ENCODE measurements around the gene FTCDNL1.

The FTCDNL1 gene

GRCh38 chr2:199743415-199744120, 107.4 kb downstream of the FTCDNL1 start:
- H3K4me3 ChIP-seq (ENCODE audit: control insufficient read depth, low read depth, low read length) = no peak overlapping the region
- no peak for DNase-seq (ENCODE audit: low read depth)
- TF ChIP-seq CTCF (conservative IDR thresholded peaks at IDR 0.05; ENCODE audit: control insufficient read depth, insufficient read depth, low read depth, low read length) = no peak

- no peak for TF ChIP-seq CTCF (conservative IDR thresholded peaks at IDR 0.05; ENCODE audit: control insufficient read depth, insufficient read depth, low read depth, low read length)
Observed at GRCh38 chr2:199742884-199743283, 108.1 kb downstream of the FTCDNL1 start.

GRCh38 chr2:199740111-199740428, 110.9 kb downstream of the FTCDNL1 start:
- DNase-seq (ENCODE audit: low read depth) = no peak
- TF ChIP-seq CTCF (conservative IDR thresholded peaks at IDR 0.05; ENCODE audit: control insufficient read depth, insufficient read depth, low read depth, low read length) = no peak
- no peak overlapping the region for H3K4me3 ChIP-seq (ENCODE audit: control insufficient read depth, low read depth, low read length)

More at GRCh38 chr2:199742884-199743283, 108.1 kb downstream of the FTCDNL1 start:
- DNase-seq (ENCODE audit: low read depth) = no peak
- H3K4me3 ChIP-seq (ENCODE audit: control insufficient read depth, low read depth, low read length) = no peak overlapping the region

GRCh38 chr2:199739413-199740110, 111.4 kb downstream of the FTCDNL1 start:
- DNase-seq (ENCODE audit: low read depth) = peak; percentile 60

GRCh38 chr2:199738727-199739412, 112.1 kb downstream of the FTCDNL1 start:
- no peak overlapping the region for H3K4me3 ChIP-seq (ENCODE audit: control insufficient read depth, low read depth, low read length)
- TF ChIP-seq CTCF (conservative IDR thresholded peaks at IDR 0.05; ENCODE audit: control insufficient read depth, insufficient read depth, low read depth, low read length) = no peak
- DNase-seq (ENCODE audit: low read depth) = peak; percentile 80

More at GRCh38 chr2:199739413-199740110, 111.4 kb downstream of the FTCDNL1 start:
- peak; percentile 83 for TF ChIP-seq CTCF (conservative IDR thresholded peaks at IDR 0.05; ENCODE audit: control insufficient read depth, insufficient read depth, low read depth, low read length)
- H3K4me3 ChIP-seq (ENCODE audit: control insufficient read depth, low read depth, low read length) = no peak overlapping the region

GRCh38 chr2:199734651-199735050, 116.3 kb downstream of the FTCDNL1 start:
- no peak for TF ChIP-seq CTCF (conservative IDR thresholded peaks at IDR 0.05; ENCODE audit: control insufficient read depth, insufficient read depth, low read depth, low read length)
- H3K4me3 ChIP-seq (ENCODE audit: control insufficient read depth, low read depth, low read length) = no peak overlapping the region
- no peak for DNase-seq (ENCODE audit: low read depth)

All from fibroblast of mammary gland (primary cell).